HG02943 (cell line): Measurements from ENCODE around the gene SRGAP3.

Source experiments
- ATAC-seq: cut with Tn5 transposase; IDR thresholded peaks from one replicate; pipeline ENCODE4 v1.9.1; 2021; ENCODE audit warnings: mild to moderate bottlenecking, low read depth, moderate library complexity; ENCODE audit not compliant: unreplicated experiment

Gene SRGAP3

DNA sequence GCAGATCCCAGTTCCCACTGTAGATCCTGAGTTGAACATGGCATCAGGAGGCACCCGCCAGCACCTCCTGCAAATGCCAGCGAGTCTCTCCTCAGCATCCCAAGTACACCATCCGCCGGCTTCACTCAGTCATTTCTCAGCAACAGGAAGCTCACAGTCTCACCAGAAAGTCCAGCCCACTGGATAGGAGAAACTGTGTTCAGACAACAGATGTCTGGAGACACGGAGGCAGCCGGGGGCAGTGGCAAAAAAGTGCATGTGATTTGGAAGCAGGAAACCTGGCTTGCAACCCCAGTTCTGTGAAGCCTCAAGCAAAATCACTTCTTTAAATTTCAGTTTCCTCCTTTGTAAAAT is 68.7 kb downstream of the SRGAP3 start:
- ATAC-seq = no peak

GRCh38 chr3:9179826-9180763 is 69.4 kb downstream of the SRGAP3 start:
- ATAC-seq = no peak

- no peak for ATAC-seq
Measured at GRCh38 chr3:9178697-9179096, 70.7 kb downstream of the SRGAP3 start.

GRCh38 chr3:9175421-9175820 is 74.0 kb downstream of the SRGAP3 start:
- no peak for ATAC-seq

GRCh38 chr3:9173445-9173844 is 76.0 kb downstream of the SRGAP3 start:
- no peak for ATAC-seq

- no peak for ATAC-seq
Measured at GRCh38 chr3:9172851-9173321, 76.6 kb downstream of the SRGAP3 start.

DNA sequence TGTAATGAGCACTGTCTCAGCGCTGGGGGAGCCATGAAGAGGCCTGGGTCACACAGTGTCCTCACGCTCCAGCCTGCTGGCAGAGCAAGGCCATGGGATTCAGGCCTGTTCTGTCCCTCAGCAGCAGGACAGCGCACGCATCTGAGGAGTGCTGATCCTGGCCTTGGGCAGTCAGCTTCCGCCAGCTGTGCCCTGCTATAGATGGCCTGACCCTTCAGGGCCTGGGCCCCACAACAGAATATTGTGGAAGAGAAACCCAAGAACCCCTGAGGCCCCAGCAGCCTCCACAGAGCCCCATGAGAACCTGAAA is 78.6 kb downstream of the SRGAP3 start:
- ATAC-seq = no peak

DNA sequence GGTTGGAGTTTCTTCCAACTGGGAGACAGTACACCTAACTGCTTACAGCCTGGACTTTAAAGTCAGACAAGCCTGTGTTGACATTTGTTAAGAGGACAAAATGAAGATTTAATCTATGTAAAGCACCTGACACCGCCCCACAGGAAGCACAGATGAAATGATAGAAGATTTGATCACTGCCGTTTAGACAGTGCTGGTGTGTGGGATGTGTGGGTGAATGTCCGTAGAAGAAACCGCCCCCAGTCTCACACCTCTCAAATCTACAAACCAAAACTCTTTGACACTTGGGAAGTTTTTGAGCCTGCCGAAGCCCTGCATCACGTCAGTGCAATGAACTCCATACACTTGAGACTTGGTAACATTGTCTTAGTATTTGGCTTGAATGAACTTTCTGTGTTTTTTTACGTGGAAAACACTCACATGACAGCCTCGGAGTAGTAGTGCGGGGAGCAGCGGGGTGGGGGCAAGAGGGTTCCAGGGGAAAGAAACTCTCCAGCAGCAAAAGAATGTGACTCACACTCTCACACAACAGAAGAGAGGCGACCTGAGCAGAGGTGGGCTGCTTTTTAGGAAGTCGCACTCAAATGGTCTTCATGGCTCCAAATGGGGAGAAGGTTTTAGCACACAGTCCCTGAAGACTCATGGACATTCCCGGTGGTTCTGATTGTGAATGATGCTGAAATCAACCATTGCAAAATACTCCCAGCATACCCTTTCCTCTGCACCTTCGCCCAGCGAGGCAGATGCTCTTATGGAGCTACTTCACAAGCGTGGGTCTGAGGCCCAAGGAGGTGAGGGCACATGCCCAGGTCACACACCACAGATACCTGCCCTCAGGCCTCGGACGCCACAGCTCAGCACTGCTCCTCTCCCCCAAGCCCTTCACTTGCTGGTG is 79.2 kb downstream of the SRGAP3 start:
- ATAC-seq = no peak

DNA sequence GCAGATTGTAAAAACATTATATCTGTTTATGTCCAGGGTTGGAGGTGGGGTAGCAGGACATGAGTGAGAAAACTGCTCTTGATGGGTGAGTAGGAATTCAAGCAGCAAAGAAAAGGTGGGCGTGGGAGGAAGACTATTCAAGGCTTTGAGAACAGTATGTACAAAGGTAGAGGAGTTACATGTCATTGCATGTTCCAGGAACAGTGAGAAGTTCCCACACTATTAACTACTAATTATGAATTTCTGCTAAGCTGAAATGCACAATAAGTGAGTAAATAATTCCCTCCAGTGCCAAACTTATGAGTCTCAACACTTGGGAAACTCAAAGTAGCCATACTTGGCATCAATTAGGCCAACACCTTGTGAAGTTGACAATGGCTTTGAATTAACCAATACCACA is 80.1 kb downstream of the SRGAP3 start:
- no peak for ATAC-seq

GRCh38 chr3:9168241-9168741 is 81.2 kb downstream of the SRGAP3 start:
- peak; percentile 99 for ATAC-seq

GRCh38 chr3:9167222-9167621 is 82.2 kb downstream of the SRGAP3 start:
- no peak for ATAC-seq

- ATAC-seq = no peak
Measured at GRCh38 chr3:9165421-9165820, 84.0 kb downstream of the SRGAP3 start.

DNA sequence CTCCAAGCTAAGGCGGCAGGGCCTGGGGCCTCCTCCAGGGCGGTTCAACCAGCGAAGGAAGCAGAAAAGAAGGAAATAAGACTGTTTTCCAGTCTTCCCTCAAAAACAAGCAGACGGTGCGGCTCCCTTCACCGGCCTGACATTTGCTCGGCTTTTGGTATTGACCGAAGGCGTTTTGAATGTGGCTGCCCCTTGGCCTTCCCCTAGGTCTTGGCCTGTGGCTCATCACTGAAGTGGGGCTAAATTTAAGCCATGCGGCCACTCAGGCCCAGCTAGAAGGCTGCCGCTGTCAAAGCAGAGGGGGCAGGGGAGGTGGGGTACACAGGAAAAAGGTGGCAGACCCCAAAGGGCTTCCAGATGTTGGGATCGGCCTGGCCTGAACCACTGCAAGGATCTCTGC is 86.2 kb downstream of the SRGAP3 start:
- no peak for ATAC-seq

DNA sequence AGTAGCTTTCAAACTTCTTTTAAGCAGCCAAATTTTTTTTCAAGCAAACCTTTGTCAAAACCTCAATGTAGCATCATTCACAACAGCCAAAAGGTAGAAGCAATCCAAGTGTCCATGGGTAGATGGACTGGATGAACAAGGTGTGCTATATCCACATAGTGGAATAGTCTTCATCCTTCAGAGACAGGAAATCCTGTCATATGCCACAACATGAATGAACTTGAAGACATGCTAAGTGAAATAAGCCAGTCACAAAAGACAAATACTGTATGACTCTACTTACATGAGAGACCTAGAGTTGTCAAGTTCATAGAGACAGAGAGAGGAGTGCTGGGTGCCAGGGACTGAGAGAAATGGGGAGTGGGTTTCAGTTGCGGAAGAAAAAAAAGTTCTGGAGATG is 87.6 kb downstream of the SRGAP3 start:
- no peak for ATAC-seq

- no peak for ATAC-seq
Measured at GRCh38 chr3:9161298-9161697, 88.1 kb downstream of the SRGAP3 start.

DNA sequence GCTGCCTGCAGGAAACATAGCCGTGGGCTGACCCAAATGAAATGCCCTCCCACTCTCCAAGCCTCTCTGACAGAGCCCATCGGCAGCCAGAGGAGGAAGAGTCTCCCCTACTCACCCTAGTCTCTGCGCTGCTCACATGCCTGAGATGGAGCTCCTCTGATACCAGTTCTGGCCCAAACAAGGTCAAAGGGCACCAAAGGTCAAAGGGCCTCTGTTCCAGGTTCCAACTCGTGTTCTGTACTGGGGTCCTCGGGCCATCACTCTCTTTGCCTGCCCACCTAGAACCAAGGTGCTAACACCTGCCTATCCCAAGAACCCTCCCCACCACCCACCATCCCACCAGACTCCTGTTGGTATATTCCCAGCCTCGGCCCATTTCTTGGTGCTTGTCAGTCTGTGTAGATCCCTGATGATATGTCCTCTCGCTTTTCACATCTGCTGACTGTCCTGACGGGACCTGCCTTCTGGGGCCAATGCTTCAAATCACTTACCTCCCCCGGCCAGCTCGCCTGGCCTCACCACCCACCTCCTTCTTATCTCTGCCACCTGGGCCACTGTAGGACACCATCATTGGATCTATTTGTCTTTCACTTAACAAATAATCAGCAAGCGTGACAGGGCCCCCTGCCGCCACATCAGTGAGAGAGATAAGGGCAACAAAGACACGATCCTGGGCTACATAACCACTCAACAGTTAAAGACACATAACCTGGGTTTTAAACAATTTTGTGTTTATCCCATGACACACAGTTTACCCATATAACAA is 90.4 kb downstream of the SRGAP3 start:
- ATAC-seq = no peak

GRCh38 chr3:9157651-9158362 is 91.6 kb downstream of the SRGAP3 start:
- ATAC-seq = no peak

DNA sequence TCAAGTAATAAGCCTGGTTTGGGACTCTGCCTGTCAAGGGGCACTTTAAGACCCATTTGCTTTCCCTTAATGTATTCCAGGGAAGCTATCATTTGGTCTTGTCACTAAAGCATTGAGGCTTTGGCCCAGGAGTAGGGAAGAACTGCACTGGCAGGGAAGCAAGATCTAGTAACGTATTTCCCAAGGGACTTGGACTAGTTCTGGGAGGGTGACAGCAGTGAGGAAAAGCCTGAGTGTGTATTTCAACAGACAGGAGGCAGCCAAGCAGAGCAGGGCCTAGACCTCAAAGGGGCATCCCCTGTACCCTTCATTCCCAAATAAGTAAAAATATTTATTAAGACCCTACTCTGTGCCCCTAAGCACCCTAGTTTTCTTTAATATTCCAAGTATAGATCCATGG is 92.8 kb downstream of the SRGAP3 start:
- no peak for ATAC-seq

GRCh38 chr3:9155028-9155427 is 94.4 kb downstream of the SRGAP3 start:
- no peak for ATAC-seq
